Skeletal muscle cell (primary cell): ENCODE results near the gene PSME1.

Experiments
- DNase-seq: peaks from one replicate; pipeline ENCODE4 v3.0.0-alpha.2; 2010; ENCODE audit warnings: low read depth
- H3K4me3 ChIP-seq: 2 replicates; pipeline ENCODE4 v1.5.1; 2011; ENCODE audit warnings: low read depth, mild to moderate bottlenecking, control low read depth, low read length, moderate library complexity

Gene PSME1

GRCh38 chr14:24182110-24182882, 46.3 kb downstream of the PSME1 start:
- no peak overlapping the region for H3K4me3 ChIP-seq
- no peak for DNase-seq

DNA sequence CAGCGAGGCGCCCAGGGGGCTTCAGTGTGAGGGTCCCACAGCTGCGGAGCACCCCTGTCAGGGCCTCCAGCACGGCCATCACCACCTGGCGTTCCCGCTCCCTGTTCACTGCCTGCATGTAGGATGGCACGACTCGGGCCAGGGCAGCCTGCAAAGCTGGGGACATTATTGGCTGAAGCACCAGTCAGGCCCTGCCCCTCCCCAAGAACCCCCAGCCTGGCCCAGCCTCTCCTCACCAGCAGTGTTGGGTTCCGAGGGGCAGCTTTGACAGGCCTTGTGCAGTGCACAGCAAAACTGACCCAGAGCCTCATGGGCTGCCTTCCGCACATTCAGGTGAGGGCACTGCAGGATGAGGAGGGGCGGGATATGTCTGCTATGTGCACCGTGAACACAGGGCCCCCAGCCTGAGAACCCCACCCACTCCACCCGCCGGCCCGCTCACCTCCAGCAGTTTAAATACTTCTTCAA, 47.1 kb downstream of the PSME1 start:
- DNase-seq = no peak
- H3K4me3 ChIP-seq = no peak overlapping the region

- DNase-seq = no peak
- no peak overlapping the region for H3K4me3 ChIP-seq
Observed at GRCh38 chr14:24184104-24184970, 48.3 kb downstream of the PSME1 start.

DNA sequence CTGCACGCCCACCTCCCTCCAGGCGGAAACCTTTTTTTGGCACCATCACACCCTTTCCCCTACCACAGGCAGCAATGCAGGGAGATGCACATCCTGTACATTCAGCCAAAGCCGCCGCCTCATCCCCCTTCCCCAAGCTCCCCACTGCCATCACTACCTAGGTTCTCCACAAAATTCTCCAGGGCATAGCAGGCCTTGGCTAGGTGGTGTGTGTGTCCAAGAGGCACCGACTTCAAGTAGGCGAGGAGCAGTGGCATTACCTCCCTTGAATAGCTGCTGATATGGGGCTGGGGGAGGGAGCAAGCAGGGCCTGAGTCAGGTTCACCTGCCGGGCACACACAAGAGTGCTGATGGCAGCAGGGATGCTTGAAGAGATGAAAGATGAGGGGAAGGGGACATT, 49.0 kb downstream of the PSME1 start:
- no peak for DNase-seq
- no peak overlapping the region for H3K4me3 ChIP-seq

DNA sequence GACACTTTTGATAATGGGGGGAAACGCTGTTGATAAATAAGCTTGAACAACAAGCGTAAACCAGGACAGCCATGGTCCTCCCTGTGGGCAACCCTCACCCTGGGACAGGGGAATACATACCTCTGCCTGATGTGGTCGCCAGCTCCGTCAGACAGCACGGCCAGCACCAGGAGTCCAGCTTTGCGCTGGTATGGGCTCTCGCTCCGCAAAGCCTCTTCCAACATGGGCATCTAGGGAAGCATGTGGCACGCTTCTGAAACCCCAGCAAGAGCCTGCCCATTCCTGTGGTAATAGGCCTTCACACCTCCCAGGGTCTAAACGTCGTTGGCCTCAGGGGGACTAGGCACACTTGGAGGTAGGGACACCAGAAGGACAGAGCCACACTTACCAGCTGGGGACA, 49.7 kb downstream of the PSME1 start:
- no peak for DNase-seq
- no peak overlapping the region for H3K4me3 ChIP-seq

GRCh38 chr14:24186831-24187538, 51.0 kb downstream of the PSME1 start:
- H3K4me3 ChIP-seq = no peak overlapping the region
- no peak for DNase-seq

DNA sequence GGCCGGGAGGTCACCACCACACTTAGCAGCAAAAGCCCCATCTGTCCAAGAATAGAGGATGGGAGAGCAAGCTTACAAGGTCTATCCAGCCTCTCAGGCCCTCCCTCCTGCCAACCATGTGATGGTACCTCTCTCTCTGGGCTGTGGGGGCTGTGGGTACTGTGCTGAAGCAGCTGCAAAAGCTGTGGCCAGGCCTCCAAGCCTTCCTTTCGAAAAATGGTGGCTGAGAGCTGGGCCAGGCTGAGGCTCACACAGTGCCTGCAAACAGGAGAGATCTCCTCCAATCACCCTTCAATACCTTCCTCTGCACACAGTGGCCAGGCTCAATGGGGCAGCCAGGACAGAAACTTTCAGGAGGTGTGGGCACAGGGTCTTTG, 51.5 kb downstream of the PSME1 start:
- peak overlapping the region; percentile 83 for H3K4me3 ChIP-seq
- no peak for DNase-seq
